ENCODE results near the gene VSIG8. TPM values are rescaled to one million over a fixed set of nuclear protein-coding genes. Genes with fewer than 3 reads are reported as not detected.
"Not testable (repeated sequence)": the region's sequence is repeated elsewhere in the genome, so short reads cannot be mapped to it uniquely, and the experiment has no call there.

VSIG8 gene, protein sequence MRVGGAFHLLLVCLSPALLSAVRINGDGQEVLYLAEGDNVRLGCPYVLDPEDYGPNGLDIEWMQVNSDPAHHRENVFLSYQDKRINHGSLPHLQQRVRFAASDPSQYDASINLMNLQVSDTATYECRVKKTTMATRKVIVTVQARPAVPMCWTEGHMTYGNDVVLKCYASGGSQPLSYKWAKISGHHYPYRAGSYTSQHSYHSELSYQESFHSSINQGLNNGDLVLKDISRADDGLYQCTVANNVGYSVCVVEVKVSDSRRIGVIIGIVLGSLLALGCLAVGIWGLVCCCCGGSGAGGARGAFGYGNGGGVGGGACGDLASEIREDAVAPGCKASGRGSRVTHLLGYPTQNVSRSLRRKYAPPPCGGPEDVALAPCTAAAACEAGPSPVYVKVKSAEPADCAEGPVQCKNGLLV
- not detected for total RNA-seq

DNA sequence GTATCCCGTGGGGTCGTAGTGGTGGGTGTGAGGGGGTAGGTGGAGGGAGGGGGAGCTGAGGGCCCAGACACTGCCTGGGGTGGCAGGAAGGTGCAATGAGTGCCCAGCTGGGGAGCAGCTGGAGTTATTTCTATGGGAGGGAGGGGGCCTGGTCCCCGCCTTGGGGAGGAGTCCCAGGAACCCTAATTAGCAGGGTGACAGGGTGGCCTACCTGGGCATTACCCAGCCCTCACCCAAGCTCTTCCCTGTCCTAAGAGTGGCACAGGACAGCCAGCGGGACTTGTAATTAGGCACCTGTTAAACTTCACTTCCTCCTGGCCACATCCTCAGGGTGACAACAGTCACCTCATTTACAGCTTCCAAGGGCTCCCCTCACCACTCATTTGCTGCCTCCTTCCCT is at the start of gene VSIG8:
Gene VSIG8, minus strand, starts transcription at position 101 of the 400 bp plus-strand sequence. CDS start 136 bp downstream, outside the sequence.
- Mint-ChIP-seq H3K9me3 (no peaks in the 10 kb centered on the region), H3K27ac (no peak within 1 kb of the TSS), H3K4me1 (peaks cover 13% of the 10 kb centered on the region), H3K4me3 (no peak within 1 kb of the TSS), H3K27me3 (no peaks in the 10 kb centered on the region), H3K36me3 (ENCODE audit: low read depth) (no peaks in the 10 kb centered on the region)
- POLR2A ChIA-PET: no interaction called here
- DNase-seq: no peak
- CTCF ChIA-PET: interaction anchor here (1.4 to 3.5 kb wide), 2 partner anchors 11 to 32 kb away, joined by 3 to 10 read pairs; no protein-coding TSS in a partner anchor

DNA sequence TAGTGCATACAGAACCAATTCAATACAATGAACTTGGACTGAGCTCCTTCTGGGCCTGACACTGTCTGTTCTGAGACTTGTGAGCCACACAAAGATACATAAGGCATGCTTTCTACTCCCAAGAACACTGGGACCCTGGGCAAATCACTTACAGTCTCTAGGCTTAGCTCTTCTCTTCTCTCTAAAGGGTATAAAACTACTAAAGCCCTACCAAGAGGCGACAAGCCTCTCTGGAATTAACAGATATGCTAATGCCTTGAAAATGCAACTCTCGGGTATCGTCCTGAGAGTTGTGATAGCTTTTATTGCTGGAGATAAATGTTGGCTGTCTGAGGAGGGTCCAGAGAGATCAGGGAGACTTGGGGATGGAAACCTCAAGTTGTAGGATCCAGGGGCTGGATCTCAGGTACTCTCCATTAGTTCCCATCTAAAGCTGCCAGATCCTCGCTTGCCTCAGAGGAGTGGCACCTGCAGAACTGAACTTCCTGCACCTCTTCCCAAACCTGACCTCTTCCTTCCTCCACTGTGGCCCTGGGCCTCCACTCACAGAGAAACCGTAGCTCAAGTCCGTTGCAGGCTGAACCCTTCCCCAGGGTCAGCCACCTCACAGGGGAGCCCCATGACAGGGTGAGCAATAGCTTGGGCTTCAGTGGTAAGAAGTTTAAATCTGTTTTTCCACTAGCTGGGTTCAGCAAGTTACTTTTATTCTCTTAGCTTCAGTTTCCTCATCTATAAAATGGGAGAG is 49.0 kb upstream of the VSIG8 start:
- ChIA-PET CTCF (interaction anchor here (0.6 to 1.1 kb wide), 2 partner anchors 10 to 11 kb away, joined by 3 to 4 read pairs; no protein-coding TSS in a partner anchor), POLR2A (no interaction called here)
- H3K9me3 Mint-ChIP-seq: no peaks in the 10 kb centered on the region
- H3K36me3 Mint-ChIP-seq (ENCODE audit: low read depth): peaks cover 21% of the 10 kb centered on the region
- no peaks in the 10 kb centered on the region for H3K27me3 Mint-ChIP-seq
- no peak for DNase-seq
- H3K27ac Mint-ChIP-seq: peak overlapping the region; percentile 92
- peaks cover 74% of the 10 kb centered on the region for H3K4me1 Mint-ChIP-seq
- peak overlapping the region; percentile 49 for H3K4me3 Mint-ChIP-seq

DNA sequence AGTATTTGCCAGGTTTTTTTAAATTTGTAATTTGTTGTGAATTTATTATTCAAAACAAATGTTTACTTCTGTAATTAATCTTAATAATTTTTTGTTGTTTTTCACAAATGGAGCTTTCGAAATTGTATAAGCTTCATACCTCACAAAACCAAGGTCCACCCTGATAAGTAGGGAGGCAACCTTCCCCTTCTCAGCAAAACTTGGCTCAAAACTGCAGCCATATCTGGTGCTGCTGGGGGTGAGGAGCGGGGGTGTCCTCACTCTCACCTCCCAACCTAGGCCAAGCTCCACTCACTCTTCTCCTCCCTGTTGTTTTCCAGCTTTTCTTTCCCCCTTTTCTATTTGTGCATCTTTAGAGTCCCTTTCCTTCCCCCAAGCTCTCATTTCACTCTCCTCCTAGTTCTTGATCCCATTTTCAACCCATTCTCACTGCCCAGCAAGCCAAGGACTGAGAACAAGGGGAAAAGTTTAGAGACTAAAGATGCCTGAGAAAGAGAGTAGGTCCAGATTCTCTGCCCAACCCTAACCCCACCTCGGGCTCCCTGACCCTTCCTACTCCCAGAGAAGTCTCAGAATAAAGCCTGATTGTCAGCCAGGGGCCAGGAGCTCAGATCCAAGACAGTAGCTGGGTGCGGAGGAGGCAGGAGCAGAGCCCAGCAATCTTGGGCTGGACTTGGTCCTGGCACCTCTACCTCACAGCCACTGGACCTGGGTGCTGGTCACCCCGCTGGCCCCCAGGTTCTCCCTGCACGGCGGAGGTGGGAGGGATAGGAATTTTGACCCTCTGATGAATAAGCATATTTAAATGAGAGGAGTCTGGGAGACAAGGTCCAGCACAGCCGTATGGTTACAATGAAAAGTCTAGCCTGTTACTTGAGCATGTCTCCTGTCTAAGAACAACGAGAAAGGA is 45.8 kb upstream of the VSIG8 start:
- Mint-ChIP-seq H3K4me1 (peaks cover 55% of the 10 kb centered on the region), H3K27me3 (no peaks in the 10 kb centered on the region), H3K36me3 (ENCODE audit: low read depth) (peaks cover 7% of the 10 kb centered on the region), H3K9me3 (peaks cover 3% of the 10 kb centered on the region), H3K27ac (no peak overlapping the region), H3K4me3 (no peak overlapping the region)
- no peak for DNase-seq
- POLR2A ChIA-PET: no interaction called here
- CTCF ChIA-PET: interaction anchor here (1.2 kb wide), 1 partner anchor 13 kb away, joined by 3 read pairs; no protein-coding TSS in a partner anchor

DNA sequence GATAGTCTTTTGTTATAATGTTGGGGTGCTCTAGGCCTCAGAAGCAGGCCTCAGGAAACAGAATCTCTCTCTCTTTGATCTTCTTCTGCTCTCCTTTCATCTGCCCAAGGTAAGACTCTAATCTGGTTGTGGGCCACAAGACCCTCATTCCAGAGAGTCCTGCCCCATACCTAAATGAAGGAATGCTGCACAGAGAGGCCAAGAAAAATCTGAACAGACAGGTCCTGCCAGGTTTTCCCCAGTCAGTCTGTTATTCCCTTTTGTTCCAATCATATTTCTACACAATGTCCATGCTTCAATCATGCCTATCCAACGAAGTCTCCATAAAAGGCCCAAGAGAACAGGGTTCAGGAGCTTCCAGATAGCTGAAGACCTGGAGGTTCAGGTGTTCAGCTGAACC is 44.5 kb upstream of the VSIG8 start:
- DNase-seq: no peak
- Mint-ChIP-seq H3K4me1 (peaks cover 43% of the 10 kb centered on the region), H3K27ac (no peak overlapping the region), H3K36me3 (ENCODE audit: low read depth) (peaks cover 5% of the 10 kb centered on the region), H3K27me3 (no peaks in the 10 kb centered on the region), H3K9me3 (peaks cover 3% of the 10 kb centered on the region), H3K4me3 (no peak overlapping the region)
- CTCF ChIA-PET: interaction anchor here (1.2 kb wide), 2 partner anchors 12 to 14 kb away, joined by 3 to 5 read pairs; no protein-coding TSS in a partner anchor
- POLR2A ChIA-PET: no interaction called here

DNA sequence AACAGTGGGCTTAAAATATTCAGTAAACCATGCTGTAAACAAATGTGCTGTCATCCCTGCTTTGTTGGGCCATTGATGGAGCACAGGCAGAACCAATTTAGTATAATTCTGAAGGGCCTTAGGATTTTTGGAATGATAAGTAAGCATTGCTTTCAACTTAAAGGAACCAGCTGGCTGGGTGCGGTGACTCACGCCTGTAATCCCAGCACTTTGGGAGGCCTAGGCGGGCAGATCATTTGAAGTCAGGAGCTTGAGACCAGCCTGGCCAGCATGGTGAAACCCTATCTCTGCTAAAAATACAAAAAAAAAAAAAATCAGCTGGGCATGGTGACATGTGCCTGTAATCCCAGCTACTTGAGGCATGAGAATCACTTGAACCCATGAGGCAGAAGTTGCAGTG is 41.6 kb upstream of the VSIG8 start:
- POLR2A ChIA-PET; DNase-seq; H3K27me3 Mint-ChIP-seq; H3K36me3 Mint-ChIP-seq (ENCODE audit: low read depth); H3K27ac Mint-ChIP-seq; H3K4me3 Mint-ChIP-seq; H3K9me3 Mint-ChIP-seq: not testable (repeated sequence)
- CTCF ChIA-PET: interaction anchor here (0.6 to 1.3 kb wide), 6 partner anchors 11 to 1397 kb away, joined by 3 to 5 read pairs (median 4); no protein-coding TSS in a partner anchor
- H3K4me1 Mint-ChIP-seq: peaks cover 15% of the 10 kb centered on the region

DNA sequence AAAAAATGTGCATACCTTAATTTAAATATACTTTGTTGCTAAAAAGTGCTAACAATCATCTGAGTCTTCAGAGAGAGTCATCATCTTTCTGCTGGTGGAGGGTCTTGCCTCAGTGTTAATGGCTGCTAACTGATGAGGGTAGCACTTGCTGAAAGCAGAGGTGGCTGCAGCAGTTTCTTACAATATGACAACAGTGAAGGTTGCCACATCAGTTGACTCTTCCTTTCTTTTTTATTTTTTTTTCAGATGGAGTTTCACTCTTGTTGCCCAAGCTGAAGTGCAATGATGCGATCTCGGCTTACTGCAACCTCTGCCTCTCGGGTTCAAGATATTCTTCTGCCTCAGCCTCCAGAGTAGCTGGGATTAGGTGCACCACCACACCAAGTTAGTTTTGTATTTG is 40.1 kb upstream of the VSIG8 start:
- Mint-ChIP-seq H3K36me3 (ENCODE audit: low read depth) (no peaks in the 10 kb centered on the region), H3K27me3 (peaks cover 3% of the 10 kb centered on the region), H3K4me1 (peaks cover 7% of the 10 kb centered on the region), H3K27ac (no peak overlapping the region), H3K4me3 (no peak overlapping the region), H3K9me3 (peaks cover 3% of the 10 kb centered on the region)
- DNase-seq: no peak
- CTCF ChIA-PET: interaction anchor here (1.0 to 1.9 kb wide), 2 partner anchors 9 to 105 kb away, joined by 3 to 6 read pairs; no protein-coding TSS in a partner anchor
- POLR2A ChIA-PET: no interaction called here

DNA sequence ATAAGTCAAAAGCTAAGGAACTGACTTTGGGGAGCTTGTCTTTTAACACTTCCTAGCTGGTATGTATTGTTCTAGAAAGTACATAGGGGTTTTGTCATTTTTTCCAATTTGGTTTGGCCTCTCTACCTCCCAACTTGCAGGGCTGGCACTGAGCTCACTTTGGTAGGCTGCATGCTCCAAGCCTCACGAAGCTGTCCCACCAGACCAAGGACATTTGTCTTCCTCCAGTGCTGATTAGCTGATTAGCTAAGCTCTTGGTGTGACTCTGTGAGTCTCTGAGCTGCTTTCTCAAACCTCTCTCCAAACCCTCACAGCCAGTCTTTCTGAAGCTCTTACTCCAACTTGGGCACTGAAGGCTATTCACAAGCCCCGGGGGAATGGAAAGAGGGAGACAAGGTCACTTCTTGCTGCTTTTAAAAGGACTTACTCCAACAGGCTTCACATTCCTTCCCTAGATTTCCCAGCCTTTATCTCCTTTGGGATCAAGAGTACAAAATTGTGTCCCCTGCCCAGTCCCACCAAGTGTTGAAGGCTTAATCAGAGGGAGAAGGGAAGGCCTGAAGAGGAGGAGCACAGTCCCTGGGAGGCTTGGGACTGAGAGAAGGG is 38.4 kb upstream of the VSIG8 start:
- no peaks in the 10 kb centered on the region for H3K36me3 Mint-ChIP-seq (ENCODE audit: low read depth)
- POLR2A ChIA-PET: no interaction called here
- H3K4me3 Mint-ChIP-seq: no peak overlapping the region
- peaks cover 13% of the 10 kb centered on the region for H3K27me3 Mint-ChIP-seq
- peaks cover 3% of the 10 kb centered on the region for H3K9me3 Mint-ChIP-seq
- no peak for DNase-seq
- no peaks in the 10 kb centered on the region for H3K4me1 Mint-ChIP-seq
- no peak overlapping the region for H3K27ac Mint-ChIP-seq
- CTCF ChIA-PET: interaction anchor here (1.0 kb wide), 3 partner anchors 9 to 102 kb away, joined by 3 to 4 read pairs (median 3); no protein-coding TSS in a partner anchor

DNA sequence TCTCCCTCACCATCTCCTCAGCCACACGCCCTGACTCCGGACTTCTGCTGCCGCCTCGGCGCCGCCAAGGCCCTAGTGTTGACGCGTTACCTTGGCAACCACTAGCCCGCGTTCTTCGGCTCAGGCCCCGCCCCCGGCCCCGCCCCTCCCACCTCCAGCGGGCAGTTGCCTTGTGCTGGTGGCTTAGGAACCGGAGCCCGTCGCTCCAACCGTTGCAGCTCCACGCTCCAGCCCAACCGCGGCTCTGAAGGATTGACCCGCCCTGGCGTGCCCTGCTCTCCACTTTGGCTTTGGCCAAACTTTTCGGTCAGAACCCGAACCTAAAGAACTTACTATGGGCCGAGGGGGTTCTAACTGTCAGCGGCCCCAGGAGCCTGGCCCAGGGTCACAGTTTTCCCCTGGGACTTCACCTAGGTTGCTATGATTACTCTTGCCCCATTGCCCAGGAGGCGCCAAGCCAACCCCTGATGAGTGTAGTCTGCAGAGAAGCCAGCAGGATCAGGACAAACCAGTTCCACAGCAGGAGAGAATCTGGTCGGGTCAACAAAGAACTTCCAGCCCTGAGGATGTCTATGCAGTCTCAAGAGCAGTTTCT is 37.7 kb upstream of the VSIG8 start, which contains the start of gene CFAP45:
Gene CFAP45, minus strand, starts transcription at position 80 of the 595 bp plus-strand sequence. Its CDS starts 67 bp downstream, at position 13.
- Mint-ChIP-seq H3K9me3 (peaks cover 3% of the 10 kb centered on the region), H3K27ac (no peak within 1 kb of the TSS), H3K4me1 (no peaks in the 10 kb centered on the region), H3K4me3 (no peak within 1 kb of the TSS), H3K36me3 (ENCODE audit: low read depth) (no peaks in the 10 kb centered on the region), H3K27me3 (peaks cover 13% of the 10 kb centered on the region)
- ChIA-PET POLR2A (no interaction called here), CTCF (interaction anchor here (1.0 kb wide), 3 partner anchors 8 to 101 kb away, joined by 3 to 4 read pairs (median 3); no protein-coding TSS in a partner anchor)
- DNase-seq: peak; percentile 28

DNA sequence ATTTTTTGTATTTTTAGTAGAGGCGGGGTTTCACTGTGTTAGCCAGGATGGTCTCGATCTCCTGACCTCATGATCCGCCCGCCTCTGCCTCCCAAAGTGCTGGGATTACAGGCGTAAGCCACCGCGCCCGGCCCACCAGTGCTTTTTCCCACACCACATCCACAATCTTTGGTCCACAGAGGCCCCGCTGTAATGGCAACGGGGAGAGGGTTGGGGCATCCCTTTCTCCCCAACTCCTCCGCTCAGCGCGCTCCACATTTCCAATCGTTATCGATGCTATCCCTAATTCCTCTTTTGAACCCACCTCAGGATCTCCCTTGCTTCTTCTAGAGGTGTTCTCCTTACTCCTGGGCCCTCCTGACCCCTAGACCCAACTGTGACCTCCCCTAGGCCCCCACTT is 37.2 kb upstream of the VSIG8 start:
- H3K4me1 Mint-ChIP-seq; H3K27ac Mint-ChIP-seq; H3K36me3 Mint-ChIP-seq (ENCODE audit: low read depth); DNase-seq; POLR2A ChIA-PET; H3K9me3 Mint-ChIP-seq; H3K4me3 Mint-ChIP-seq: not testable (repeated sequence)
- CTCF ChIA-PET: interaction anchor here (0.6 kb wide), 1 partner anchor 47 kb away, joined by 4 read pairs; no protein-coding TSS in a partner anchor
- peaks cover 16% of the 10 kb centered on the region for H3K27me3 Mint-ChIP-seq

DNA sequence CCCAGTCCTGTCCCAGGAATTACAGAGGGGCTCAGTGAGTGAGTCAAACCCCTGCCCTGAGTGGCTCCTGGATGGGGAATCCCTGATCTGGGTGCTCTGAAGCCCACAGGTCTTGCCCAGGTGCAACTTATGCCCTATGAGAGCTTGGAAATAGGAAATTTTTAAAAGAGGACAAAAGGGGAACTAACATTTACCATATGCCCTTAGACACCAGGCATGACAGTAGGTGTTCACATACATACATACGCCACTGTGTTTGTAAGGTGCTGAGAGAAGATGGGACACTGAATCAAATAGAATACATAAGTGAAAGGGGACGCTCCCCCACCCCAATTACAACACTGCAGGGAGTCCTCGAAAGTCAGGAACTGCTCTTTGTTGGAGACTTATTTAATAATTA is 36.1 kb upstream of the VSIG8 start:
- Mint-ChIP-seq H3K27me3 (peaks cover 16% of the 10 kb centered on the region), H3K27ac (no peak overlapping the region), H3K4me1 (no peaks in the 10 kb centered on the region), H3K9me3 (no peaks in the 10 kb centered on the region), H3K36me3 (ENCODE audit: low read depth) (no peaks in the 10 kb centered on the region), H3K4me3 (no peak overlapping the region)
- ChIA-PET POLR2A (no interaction called here), CTCF (no interaction called here)
- DNase-seq: no peak

DNA sequence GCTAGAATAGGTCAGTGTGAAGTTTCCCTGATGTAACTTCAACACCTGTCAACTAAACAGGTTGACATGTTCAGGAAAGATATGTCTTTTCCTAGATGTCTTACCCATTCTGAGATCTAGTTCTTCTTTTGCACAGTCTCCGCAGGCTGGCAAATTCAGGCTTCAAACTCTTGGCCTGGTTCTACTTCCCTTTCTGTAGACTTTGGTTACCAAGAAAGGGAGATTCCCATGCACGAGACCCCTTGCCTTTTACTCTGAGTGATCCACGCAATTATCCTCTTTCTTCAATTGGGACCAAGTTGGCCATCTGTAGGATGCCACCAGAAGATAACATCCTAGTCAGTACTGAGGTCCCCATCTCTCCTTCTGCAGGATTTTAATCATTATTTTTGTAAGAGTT is 35.5 kb upstream of the VSIG8 start:
- CTCF ChIA-PET: no interaction called here

More for the DNA sequence above, 35.5 kb upstream of the VSIG8 start:
- Mint-ChIP-seq H3K4me1 (no peaks in the 10 kb centered on the region), H3K36me3 (ENCODE audit: low read depth) (no peaks in the 10 kb centered on the region), H3K27ac (no peak overlapping the region), H3K9me3 (no peaks in the 10 kb centered on the region), H3K4me3 (no peak overlapping the region), H3K27me3 (peaks cover 20% of the 10 kb centered on the region)
- no peak for DNase-seq
- POLR2A ChIA-PET: no interaction called here

Data from activated CD4-positive, alpha-beta T cell treated with anti-CD3 and anti-CD28 coated beads, Interleukin-2, amount 10 ng/mL, durations not matched to agents 7 days and 5 days (primary cell).